WTC11 (cell line): ENCODE data around the gene MIPEP. TPM values are rescaled to one million over a fixed set of nuclear protein-coding genes. Genes with fewer than 3 reads are reported as not detected.

Experiments used
- ATAC-seq: fragments of 200-7000 bp; cut with Tn5 transposase; 2 replicates; pipeline ENCODE4 v1.10.0; 2021; ENCODE audit warnings: mild to moderate bottlenecking, moderate library complexity
- CTCF ChIA-PET: fragments of 300-600 bp; sonication (Branson Sonifier 250); formaldehyde crosslinking; loops from one replicate; lab custom pipeline; 2021; ENCODE audit warnings: antibody characterized with exemption; lab: Charles Lee
- POLR2A ChIA-PET: fragments of 350-600 bp; sonication (Branson Sonifier 250); formaldehyde crosslinking; loops from one replicate; lab custom pipeline; 2021; ENCODE audit warnings: antibody characterized with exemption; lab: Charles Lee
- DNase-seq: peaks from one replicate; pipeline ENCODE4 v3.0.0; 2021; ENCODE audit warnings: low spot score
- H3K27ac Mint-ChIP-seq: 2 replicates; pipeline ENCODE4 v1.8.0; 2021; ENCODE audit warnings: mixed read lengths
- H3K27me3 Mint-ChIP-seq: 2 replicates; pipeline ENCODE4 v1.8.0; 2021; ENCODE audit warnings: low read depth, mild to moderate bottlenecking, moderate library complexity, mixed read lengths
- H3K36me3 Mint-ChIP-seq: 2 replicates; pipeline ENCODE4 v1.8.0; 2021; ENCODE audit warnings: mixed read lengths
- H3K4me1 Mint-ChIP-seq: 2 replicates; pipeline ENCODE4 v1.8.0; 2022; ENCODE audit warnings: mixed read lengths
- H3K4me3 Mint-ChIP-seq: 2 replicates; pipeline ENCODE4 v1.8.0; 2021; ENCODE audit warnings: mild to moderate bottlenecking, moderate library complexity, mixed read lengths
- H3K9me3 Mint-ChIP-seq: 2 replicates; pipeline ENCODE4 v1.8.0; 2021; ENCODE audit warnings: mixed read lengths
- CBFB ChIP-seq: sonication (generic); formaldehyde crosslinking; IDR thresholded peaks from 2 replicates; pipeline ENCODE4 v1.8.1; 2022; ENCODE audit warnings: mild to moderate bottlenecking, low read depth, missing genetic modification reagents
- E2F5 ChIP-seq: sonication (generic); formaldehyde crosslinking; IDR thresholded peaks from 2 replicates; pipeline ENCODE4 v1.8.1; 2022; ENCODE audit warnings: mild to moderate bottlenecking, moderate library complexity, missing genetic modification reagents
- ELF4 ChIP-seq: sonication (generic); formaldehyde crosslinking; IDR thresholded peaks from 2 replicates; pipeline ENCODE4 v1.8.1; 2022; ENCODE audit warnings: low read depth, mild to moderate bottlenecking, moderate library complexity, missing genetic modification reagents
- ETV6 ChIP-seq: sonication (generic); formaldehyde crosslinking; IDR thresholded peaks from 2 replicates; pipeline ENCODE4 v1.8.1; 2022; ENCODE audit warnings: mild to moderate bottlenecking, missing genetic modification reagents
- FOXP4 ChIP-seq: sonication (generic); formaldehyde crosslinking; IDR thresholded peaks from 2 replicates; pipeline ENCODE4 v1.8.0; 2022; ENCODE audit warnings: mild to moderate bottlenecking, missing genetic modification reagents
- IRF1 ChIP-seq: sonication (generic); formaldehyde crosslinking; IDR thresholded peaks from 2 replicates; pipeline ENCODE4 v1.8.0; 2023; ENCODE audit warnings: missing genetic modification reagents
- KAT7 ChIP-seq: sonication (generic); formaldehyde crosslinking; IDR thresholded peaks from 2 replicates; pipeline ENCODE4 v1.8.1; 2023; ENCODE audit warnings: missing genetic modification reagents, mild to moderate bottlenecking, borderline replicate concordance
- MLX ChIP-seq: sonication (generic); formaldehyde crosslinking; IDR thresholded peaks from 2 replicates; pipeline ENCODE4 v1.8.1; 2023; ENCODE audit warnings: mild to moderate bottlenecking, missing genetic modification reagents, moderate library complexity
- RELA ChIP-seq: sonication (generic); formaldehyde crosslinking; IDR thresholded peaks from 2 replicates; pipeline ENCODE4 v1.8.1; 2022; ENCODE audit warnings: missing genetic modification reagents, mild to moderate bottlenecking, borderline replicate concordance
- RORB ChIP-seq: fragments of 250-450 bp; sonication (Bioruptor Pico); IDR thresholded peaks from 2 replicates; pipeline ENCODE4 v1.9.0; 2021; ENCODE audit warnings: mild to moderate bottlenecking
- ZNF121 ChIP-seq: sonication (generic); formaldehyde crosslinking; IDR thresholded peaks from 2 replicates; pipeline ENCODE4 v1.8.0; 2023; ENCODE audit warnings: missing genetic modification reagents
- ZNF219 ChIP-seq: sonication (generic); formaldehyde crosslinking; IDR thresholded peaks from 2 replicates; pipeline ENCODE4 v1.8.0; 2023; ENCODE audit warnings: missing genetic modification reagents, mild to moderate bottlenecking, borderline replicate concordance
- ZNF423 ChIP-seq: fragments of 250-450 bp; sonication (Bioruptor Pico); IDR thresholded peaks from 2 replicates; pipeline ENCODE4 v2.1.2; 2022; ENCODE audit warnings: mild to moderate bottlenecking, moderate library complexity
- total RNA-seq: library from RNA; stranded (reverse); gene quantifications from 3 replicates; pipeline ENCODE4 v1.2.3, GENCODE V29; 2021
- TF ChIP-seq, protein P1 (sequence below): fragments of 250-450 bp; sonication (Bioruptor Pico); IDR thresholded peaks from 2 replicates; pipeline ENCODE4 v2.1.2; 2022; ENCODE audit warnings: mild to moderate bottlenecking, moderate library complexity
- TF ChIP-seq, protein P2 (sequence below): fragments of 250-450 bp; sonication (Bioruptor Pico); IDR thresholded peaks from 2 replicates; pipeline ENCODE4 v1.8.0; 2021; ENCODE audit warnings: mild to moderate bottlenecking
- TF ChIP-seq, protein P3 (sequence below): sonication (generic); formaldehyde crosslinking; IDR thresholded peaks from 2 replicates; pipeline ENCODE4 v1.8.0; 2022; ENCODE audit warnings: mild to moderate bottlenecking, missing genetic modification reagents
- TF ChIP-seq, protein P4 (sequence below): sonication (generic); formaldehyde crosslinking; IDR thresholded peaks from 2 replicates; pipeline ENCODE4 v1.8.1; 2023; ENCODE audit warnings: mild to moderate bottlenecking, missing genetic modification reagents

Gene MIPEP
- total RNA-seq, 1 experiment from 2014 or later = 30.5 TPM

- ChIA-PET POLR2A (no interaction called here), CTCF (no interaction called here)
- ATAC-seq = no peak
- Mint-ChIP-seq H3K36me3 (no peaks in the 10 kb centered on the region), H3K4me1 (peaks cover 20% of the 10 kb centered on the region), H3K4me3 (no peak overlapping the region), H3K9me3 (no peaks in the 10 kb centered on the region), H3K27ac (no peak overlapping the region), H3K27me3 (no peaks in the 10 kb centered on the region)
- TF ChIP-seq ZNF219 (CRISPR knock-in tag) (no peak), ZNF423 (no peak), RORB (no peak), MLX (CRISPR knock-in tag) (no peak), ETV6 (CRISPR knock-in tag) (no peak), RELA (CRISPR knock-in tag) (no peak), IRF1 (CRISPR knock-in tag) (no peak), ELF4 (CRISPR knock-in tag) (no peak), FOXP4 (CRISPR knock-in tag) (no peak), CBFB (no peak), E2F5 (no peak)
- TF ChIP-seq, protein P1, sequence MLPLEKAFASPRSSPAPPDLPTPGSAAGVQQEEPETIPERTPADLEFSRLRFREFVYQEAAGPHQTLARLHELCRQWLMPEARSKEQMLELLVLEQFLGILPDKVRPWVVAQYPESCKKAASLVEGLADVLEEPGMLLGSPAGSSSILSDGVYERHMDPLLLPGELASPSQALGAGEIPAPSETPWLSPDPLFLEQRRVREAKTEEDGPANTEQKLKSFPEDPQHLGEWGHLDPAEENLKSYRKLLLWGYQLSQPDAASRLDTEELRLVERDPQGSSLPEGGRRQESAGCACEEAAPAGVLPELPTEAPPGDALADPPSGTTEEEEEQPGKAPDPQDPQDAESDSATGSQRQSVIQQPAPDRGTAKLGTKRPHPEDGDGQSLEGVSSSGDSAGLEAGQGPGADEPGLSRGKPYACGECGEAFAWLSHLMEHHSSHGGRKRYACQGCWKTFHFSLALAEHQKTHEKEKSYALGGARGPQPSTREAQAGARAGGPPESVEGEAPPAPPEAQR (CRISPR knock-in tag) = no peak
- TF ChIP-seq, protein P2, sequence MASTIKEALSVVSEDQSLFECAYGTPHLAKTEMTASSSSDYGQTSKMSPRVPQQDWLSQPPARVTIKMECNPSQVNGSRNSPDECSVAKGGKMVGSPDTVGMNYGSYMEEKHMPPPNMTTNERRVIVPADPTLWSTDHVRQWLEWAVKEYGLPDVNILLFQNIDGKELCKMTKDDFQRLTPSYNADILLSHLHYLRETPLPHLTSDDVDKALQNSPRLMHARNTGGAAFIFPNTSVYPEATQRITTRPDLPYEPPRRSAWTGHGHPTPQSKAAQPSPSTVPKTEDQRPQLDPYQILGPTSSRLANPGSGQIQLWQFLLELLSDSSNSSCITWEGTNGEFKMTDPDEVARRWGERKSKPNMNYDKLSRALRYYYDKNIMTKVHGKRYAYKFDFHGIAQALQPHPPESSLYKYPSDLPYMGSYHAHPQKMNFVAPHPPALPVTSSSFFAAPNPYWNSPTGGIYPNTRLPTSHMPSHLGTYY (CRISPR knock-in tag) = no peak
- TF ChIP-seq, protein P3, sequence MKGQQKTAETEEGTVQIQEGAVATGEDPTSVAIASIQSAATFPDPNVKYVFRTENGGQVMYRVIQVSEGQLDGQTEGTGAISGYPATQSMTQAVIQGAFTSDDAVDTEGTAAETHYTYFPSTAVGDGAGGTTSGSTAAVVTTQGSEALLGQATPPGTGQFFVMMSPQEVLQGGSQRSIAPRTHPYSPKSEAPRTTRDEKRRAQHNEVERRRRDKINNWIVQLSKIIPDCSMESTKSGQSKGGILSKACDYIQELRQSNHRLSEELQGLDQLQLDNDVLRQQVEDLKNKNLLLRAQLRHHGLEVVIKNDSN = no peak
- TF ChIP-seq, protein P4, sequence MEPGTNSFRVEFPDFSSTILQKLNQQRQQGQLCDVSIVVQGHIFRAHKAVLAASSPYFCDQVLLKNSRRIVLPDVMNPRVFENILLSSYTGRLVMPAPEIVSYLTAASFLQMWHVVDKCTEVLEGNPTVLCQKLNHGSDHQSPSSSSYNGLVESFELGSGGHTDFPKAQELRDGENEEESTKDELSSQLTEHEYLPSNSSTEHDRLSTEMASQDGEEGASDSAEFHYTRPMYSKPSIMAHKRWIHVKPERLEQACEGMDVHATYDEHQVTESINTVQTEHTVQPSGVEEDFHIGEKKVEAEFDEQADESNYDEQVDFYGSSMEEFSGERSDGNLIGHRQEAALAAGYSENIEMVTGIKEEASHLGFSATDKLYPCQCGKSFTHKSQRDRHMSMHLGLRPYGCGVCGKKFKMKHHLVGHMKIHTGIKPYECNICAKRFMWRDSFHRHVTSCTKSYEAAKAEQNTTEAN (CRISPR knock-in tag) = no peak
- no peak for DNase-seq
Measured at GRCh38 chr13:23813635-23814034, 75.6 kb downstream of the MIPEP start.

DNA sequence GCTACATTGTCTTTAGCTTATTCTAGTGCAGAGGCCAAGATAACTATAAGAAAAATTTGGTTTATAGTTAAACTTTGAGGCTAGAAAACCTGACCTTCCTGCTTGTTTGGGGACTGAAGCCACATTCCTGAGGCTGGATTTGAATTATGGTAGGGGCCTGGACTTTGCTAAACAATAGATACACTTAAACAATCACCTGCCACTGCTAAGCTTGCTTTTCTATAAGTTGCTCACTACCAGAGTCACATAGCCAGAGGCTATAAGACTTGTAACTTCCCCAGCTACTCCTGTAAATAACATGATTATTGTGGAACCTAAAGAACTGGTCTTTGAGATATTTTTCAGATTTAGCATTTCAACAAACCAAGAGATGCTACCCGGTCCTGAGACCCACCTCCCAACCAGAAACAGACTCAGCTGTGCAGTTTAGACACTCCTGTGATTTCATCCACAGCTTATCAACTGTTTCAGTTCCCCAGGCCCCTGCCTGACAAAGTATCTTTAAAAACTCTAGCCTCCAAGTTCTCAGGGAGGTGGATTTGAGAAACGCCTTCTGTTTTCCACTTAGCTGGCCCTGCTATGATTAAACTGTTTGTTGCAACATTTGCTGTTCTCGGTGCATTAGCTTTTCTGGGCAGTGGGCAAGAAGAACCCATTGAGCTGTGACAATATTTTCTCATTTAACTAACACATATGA lies 77.7 kb downstream of the MIPEP start:
- H3K4me3 Mint-ChIP-seq = no peak overlapping the region
- CTCF ChIA-PET = interaction anchor here (1.1 to 1.9 kb wide), 7 partner anchors 12 to 299 kb away, joined by 3 to 10 read pairs (median 3); partner anchors contain the start of gene MIPEP

More for the DNA sequence above, 77.7 kb downstream of the MIPEP start:
- no peaks in the 10 kb centered on the region for H3K27me3 Mint-ChIP-seq
- ATAC-seq = no peak
- DNase-seq = no peak
- H3K4me1 Mint-ChIP-seq = peaks cover 33% of the 10 kb centered on the region
- POLR2A ChIA-PET = no interaction called here
- peak overlapping the region; percentile 53; the same call in 1 of the 2 replicates for H3K27ac Mint-ChIP-seq
- no peaks in the 10 kb centered on the region for H3K36me3 Mint-ChIP-seq
- H3K9me3 Mint-ChIP-seq = no peaks in the 10 kb centered on the region
- TF ChIP-seq ZNF423 = no peak
- TF ChIP-seq, protein P1 (CRISPR knock-in tag) = no peak
- TF ChIP-seq ZNF121 (CRISPR knock-in tag) = no peak
- no peak for TF ChIP-seq ETV6 (CRISPR knock-in tag)
- TF ChIP-seq KAT7 (CRISPR knock-in tag) = no peak
